ENCODE results near the gene DMAC2L.
A peak's percentile ranks its signal among the peaks of the same experiment; 100 is the strongest.
"Not testable (repeated sequence)": the region's sequence is repeated elsewhere in the genome, so short reads cannot be mapped to it uniquely, and the experiment has no call there.

The DMAC2L gene

GRCh38 chr14:50311972-50312733, at the start of gene DMAC2L, which contains the start of gene L2HGDH:
Gene DMAC2L (plus strand): TSS chr14:50312324. CDS start chr14:50321488, 9,164 bp downstream.
Gene L2HGDH (minus strand): TSS chr14:50312229. CDS start chr14:50312150, 79 bp downstream.
- peak; percentile 87 for DNase-seq

- no peak for DNase-seq
Measured at GRCh38 chr14:50262865-50263264, 49.3 kb upstream of the DMAC2L start.

GRCh38 chr14:50263321-50263720, 48.8 kb upstream of the DMAC2L start:
- no peak for DNase-seq

GRCh38 chr14:50265029-50265428, 47.1 kb upstream of the DMAC2L start:
- no peak for DNase-seq

- DNase-seq, result no peak
Measured at GRCh38 chr14:50270932-50271331, 41.2 kb upstream of the DMAC2L start.

- no peak for DNase-seq
Measured at GRCh38 chr14:50272498-50272897, 39.6 kb upstream of the DMAC2L start.

- no peak for DNase-seq
Measured at GRCh38 chr14:50285861-50286260, 26.3 kb upstream of the DMAC2L start.

GRCh38 chr14:50288146-50288545, 24.0 kb upstream of the DMAC2L start:
- DNase-seq, result no peak

- no peak for DNase-seq
Measured at GRCh38 chr14:50290306-50290705, 21.8 kb upstream of the DMAC2L start.

GRCh38 chr14:50299585-50299984, 12.5 kb upstream of the DMAC2L start:
- no peak for DNase-seq

- DNase-seq, result no peak
Measured at GRCh38 chr14:50301914-50302313, 10.2 kb upstream of the DMAC2L start.

- DNase-seq, result no peak
Measured at GRCh38 chr14:50303744-50304471, 8.2 kb upstream of the DMAC2L start.

GRCh38 chr14:50308363-50308915, 3.7 kb upstream of the DMAC2L start:
- DNase-seq, result no peak

GRCh38 chr14:50310445-50310844, 1.7 kb upstream of the DMAC2L start:
- no peak for DNase-seq

- no peak for DNase-seq
Measured at GRCh38 chr14:50311337-50311971, 670 bp upstream of the DMAC2L start.

GRCh38 chr14:50312734-50313054, 570 bp downstream of the DMAC2L start:
- no peak for DNase-seq

GRCh38 chr14:50314098-50314497, 2.0 kb downstream of the DMAC2L start:
- DNase-seq, result not testable (repeated sequence)

GRCh38 chr14:50318031-50318626, 6.0 kb downstream of the DMAC2L start:
- DNase-seq, result no peak

GRCh38 chr14:50319293-50319692, 7.2 kb downstream of the DMAC2L start:
- DNase-seq, result no peak

- no peak for DNase-seq
Measured at GRCh38 chr14:50319721-50320120, 7.6 kb downstream of the DMAC2L start.

GRCh38 chr14:50320283-50320682, 8.2 kb downstream of the DMAC2L start:
- DNase-seq, result no peak

- peak; percentile 55 for DNase-seq
Measured at GRCh38 chr14:50321009-50321660, 9.0 kb downstream of the DMAC2L start.

GRCh38 chr14:50331596-50331995, 19.5 kb downstream of the DMAC2L start:
- no peak for DNase-seq

Measured in activated CD8-positive, alpha-beta memory T cell treated with anti-CD3 and anti-CD28 coated beads, Interleukin-2, amount 50 U/mL, for 4 hours (primary cell).